Sciatic nerve (tissue), 2 donors: ENCODE results near the gene TMBIM4. TPM values are rescaled to one million over a fixed set of nuclear protein-coding genes. Genes with fewer than 3 reads are reported as not detected.

Experiments used
- ATAC-seq: fragments of 200-7000 bp; cut with Tn5 transposase; one replicate; pipeline ENCODE4 v1.9.1; 2020; ENCODE audit warnings: mild to moderate bottlenecking, moderate library complexity
- DNase-seq: peaks from one replicate; pipeline ENCODE4 v3.0.0-alpha.2; 2020; ENCODE audit warnings: low spot score
- intact Hi-C: fragments of 100-400 bp; cut with DNase I; formaldehyde crosslinking; loops from one replicate; pipeline ENCODE4 v1.14.2; 2022
- total RNA-seq: library from RNA; stranded (reverse); fragmentation: NEBNext Ultra II Directional; extraction: Animal tissue kit (Norgen Biotek cat#: 25700); gene quantifications from one replicate; pipeline ENCODE4 v1.2.1, GENCODE V29; 2021
- donor health status: DM: no; HTN: no; CAD: no.
- donor health status: DM: no; HTN: no; CAD: no.

The TMBIM4 gene
- total RNA-seq, 1 donor from 2014 or later: 99.3 TPM

- DNase-seq (no peak), ATAC-seq (no peak)
- intact Hi-C loops: no loop called here
Measured at GRCh38 chr12:66113471-66113870, 56.3 kb downstream of the TMBIM4 start.

GRCh38 chr12:66111605-66112004 lies 58.2 kb downstream of the TMBIM4 start:
- ATAC-seq (no peak), DNase-seq (no peak)
- intact Hi-C loops: no loop called here

GRCh38 chr12:66109056-66109455 lies 60.7 kb downstream of the TMBIM4 start:
- no peak for DNase-seq
- no peak for ATAC-seq
- intact Hi-C loops: no loop called here

- ATAC-seq: no peak
- no peak for DNase-seq
- intact Hi-C loops: no loop called here
Measured at GRCh38 chr12:66108386-66108785, 61.4 kb downstream of the TMBIM4 start.

GRCh38 chr12:66107451-66107915 lies 62.3 kb downstream of the TMBIM4 start:
- peak; percentile 89 for ATAC-seq
- DNase-seq: no peak
- intact Hi-C loops: no loop called here

GRCh38 chr12:66103016-66103913 lies 66.5 kb downstream of the TMBIM4 start:
- intact Hi-C loops: no loop called here
- no peak for ATAC-seq
- DNase-seq: no peak

- DNase-seq (no peak), ATAC-seq (no peak)
- intact Hi-C loops: no loop called here
Measured at GRCh38 chr12:66092559-66093269, 77.1 kb downstream of the TMBIM4 start.

GRCh38 chr12:66090157-66090556 lies 79.6 kb downstream of the TMBIM4 start:
- ATAC-seq (no peak), DNase-seq (no peak)
- intact Hi-C loops: no loop called here

GRCh38 chr12:66087365-66087943 lies 82.3 kb downstream of the TMBIM4 start:
- ATAC-seq: peak; percentile 74
- intact Hi-C loops: no loop called here
- peak; percentile 84 for DNase-seq

- DNase-seq (no peak), ATAC-seq (no peak)
- intact Hi-C loops: no loop called here
Measured at GRCh38 chr12:66085998-66086397, 83.8 kb downstream of the TMBIM4 start.

Other genes with a start within 250 kb of the TMBIM4 start
- 21.4 TPM for gene LLPH, start 39.2 kb downstream of the TMBIM4 start, total RNA-seq
- 19.3 TPM for gene IRAK3, start 19.2 kb upstream of the TMBIM4 start, total RNA-seq
- gene HELB, start 132.5 kb upstream of the TMBIM4 start, total RNA-seq: 8.7 TPM